ENCODE measurements around the gene GLI3. TPM values are rescaled to one million over a fixed set of nuclear protein-coding genes. Genes with fewer than 3 reads are reported as not detected.

The GLI3 gene
- total and polyA plus RNA-seq, 12 donors: 0.51 to 9.1 (median 5.3) TPM

GRCh38 chr7:41999736-42000283 lies 237.2 kb downstream of the GLI3 start:
- Histone ChIP-seq H3K4me1 (peaks cover 0 to 11% (median 0%) of the 10 kb centered on the region in 9 donors), H3K4me3 (no peak overlapping the region), H3K27ac (no peak overlapping the region), H3K36me3 (no peaks in the 10 kb centered on the region), H3K9me3 (no peaks in the 10 kb centered on the region), H3K27me3 (no peaks in the 10 kb centered on the region)
- WGBS, 2 donors: 93 to 97% methylated on average over 6 of the region's 6 CpGs
- ATAC-seq (no peak), DNase-seq (no peak)
- intact Hi-C loops (cut with DNase I): loop anchor here in 1 of 10 donors (10.0 kb wide), 1 partner anchor 695 kb away; no protein-coding TSS in a partner anchor
- TF ChIP-seq, protein P1, sequence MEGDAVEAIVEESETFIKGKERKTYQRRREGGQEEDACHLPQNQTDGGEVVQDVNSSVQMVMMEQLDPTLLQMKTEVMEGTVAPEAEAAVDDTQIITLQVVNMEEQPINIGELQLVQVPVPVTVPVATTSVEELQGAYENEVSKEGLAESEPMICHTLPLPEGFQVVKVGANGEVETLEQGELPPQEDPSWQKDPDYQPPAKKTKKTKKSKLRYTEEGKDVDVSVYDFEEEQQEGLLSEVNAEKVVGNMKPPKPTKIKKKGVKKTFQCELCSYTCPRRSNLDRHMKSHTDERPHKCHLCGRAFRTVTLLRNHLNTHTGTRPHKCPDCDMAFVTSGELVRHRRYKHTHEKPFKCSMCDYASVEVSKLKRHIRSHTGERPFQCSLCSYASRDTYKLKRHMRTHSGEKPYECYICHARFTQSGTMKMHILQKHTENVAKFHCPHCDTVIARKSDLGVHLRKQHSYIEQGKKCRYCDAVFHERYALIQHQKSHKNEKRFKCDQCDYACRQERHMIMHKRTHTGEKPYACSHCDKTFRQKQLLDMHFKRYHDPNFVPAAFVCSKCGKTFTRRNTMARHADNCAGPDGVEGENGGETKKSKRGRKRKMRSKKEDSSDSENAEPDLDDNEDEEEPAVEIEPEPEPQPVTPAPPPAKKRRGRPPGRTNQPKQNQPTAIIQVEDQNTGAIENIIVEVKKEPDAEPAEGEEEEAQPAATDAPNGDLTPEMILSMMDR (IDR thresholded peaks at IDR 0.05): no peak

DNA sequence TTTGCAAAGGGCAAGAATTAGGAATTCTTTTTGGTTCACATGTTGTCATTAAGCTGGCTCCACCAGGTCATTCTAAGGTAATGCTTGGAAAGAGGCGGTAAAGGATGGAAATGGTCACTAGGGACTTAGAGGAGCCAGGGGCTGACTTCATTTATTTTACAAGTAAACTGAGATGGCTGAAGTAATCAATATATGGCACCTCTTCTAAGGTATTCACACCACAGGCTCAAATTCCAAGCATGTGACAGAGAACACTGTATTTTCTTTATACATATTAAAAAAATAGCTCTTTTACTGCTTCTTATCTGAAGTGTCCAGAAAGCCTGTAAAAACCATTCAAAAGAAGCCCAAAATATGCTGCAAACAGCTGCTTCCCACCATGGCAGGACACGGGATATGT lies 239.0 kb downstream of the GLI3 start:
- Histone ChIP-seq H3K36me3 (no peaks in the 10 kb centered on the region), H3K9me3 (no peaks in the 10 kb centered on the region), H3K4me1 (peaks cover 0 to 23% (median 1%) of the 10 kb centered on the region in 9 donors), H3K27ac (no peak overlapping the region), H3K4me3 (no peak overlapping the region), H3K27me3 (no peaks in the 10 kb centered on the region)
- ATAC-seq: no peak
- DNase-seq: no peak
- intact Hi-C loops (cut with DNase I): loop anchor here in 1 of 10 donors (10.0 kb wide), 1 partner anchor 697 kb away; no protein-coding TSS in a partner anchor
- WGBS, 2 donors: 84 to 94% methylated on average over 2 of the region's 2 CpGs
- TF ChIP-seq, protein P1 (IDR thresholded peaks at IDR 0.05): no peak

- intact Hi-C loops (cut with DNase I): loop anchor here in 1 of 10 donors (10.0 kb wide), 1 partner anchor 698 kb away; no protein-coding TSS in a partner anchor
- ATAC-seq: no peak
- Histone ChIP-seq H3K27ac (no peak overlapping the region), H3K27me3 (no peaks in the 10 kb centered on the region), H3K9me3 (no peaks in the 10 kb centered on the region), H3K4me1 (peaks cover 0 to 24% (median 5%) of the 10 kb centered on the region in 9 donors), H3K4me3 (no peak overlapping the region), H3K36me3 (no peaks in the 10 kb centered on the region)
- WGBS, 2 donors: 92 to 99% methylated on average over 2 of the region's 2 CpGs
- DNase-seq: no peak
- TF ChIP-seq, protein P1 (IDR thresholded peaks at IDR 0.05): no peak
Measured at GRCh38 chr7:41997151-41997550, 239.9 kb downstream of the GLI3 start.

GRCh38 chr7:41996381-41997035 lies 240.5 kb downstream of the GLI3 start:
- no peaks in the 10 kb centered on the region for H3K36me3 ChIP-seq
- no peak for ATAC-seq
- DNase-seq: no peak
- peaks cover 0 to 24% (median 5%) of the 10 kb centered on the region in 9 donors for H3K4me1 ChIP-seq
- TF ChIP-seq, protein P1 (IDR thresholded peaks at IDR 0.05): no peak
- H3K9me3 ChIP-seq: no peaks in the 10 kb centered on the region
- no peaks in the 10 kb centered on the region for H3K27me3 ChIP-seq
- no peak overlapping the region for H3K4me3 ChIP-seq
- H3K27ac ChIP-seq: no peak overlapping the region
- WGBS, 2 donors: 66 to 67% methylated on average over 4 of the region's 4 CpGs
- intact Hi-C loops (cut with DNase I): loop anchor here in 1 of 10 donors (10.0 kb wide), 1 partner anchor 698 kb away; no protein-coding TSS in a partner anchor
